HEK293T (cell line): ENCODE results near the gene TXNDC11.

ENCODE experiments used
- CTCF ChIA-PET: fragments of 350-600 bp; formaldehyde crosslinking; extraction: SDS; loops from one replicate; lab custom pipeline; 2021; ENCODE audit warnings: antibody characterized with exemption, inconsistent platforms; lab: Yijun Ruan, JAX
- POLR2A ChIA-PET: fragments of 350-600 bp; formaldehyde crosslinking; extraction: SDS; loops from one replicate; lab custom pipeline; 2020; ENCODE audit warnings: antibody characterized with exemption, inconsistent platforms; lab: Yijun Ruan, JAX
- DNase-seq: peaks from one replicate; pipeline ENCODE4 v3.0.0; 2012; ENCODE audit warnings: mixed read lengths; ENCODE audit errors: extremely low spot score
- ARNT ChIP-seq: fragments of 450-650 bp; IDR thresholded peaks from 2 replicates; pipeline ENCODE4 v1.6.1; 2017; ENCODE audit warnings: mild to moderate bottlenecking
- BHLHE40 ChIP-seq: fragments of 450-650 bp; IDR thresholded peaks from 2 replicates; pipeline ENCODE4 v1.6.1; 2016; ENCODE audit warnings: mild to moderate bottlenecking, moderate library complexity, borderline replicate concordance
- CTBP1 ChIP-seq: fragments of 450-650 bp; IDR thresholded peaks from 2 replicates; pipeline ENCODE4 v1.6.1; 2016; ENCODE audit warnings: borderline replicate concordance
- ELF4 ChIP-seq: fragments of 450-650 bp; IDR thresholded peaks from 2 replicates; pipeline ENCODE4 v1.6.1; 2017; ENCODE audit warnings: antibody characterized with exemption
- FOXA1 ChIP-seq: fragments of 450-650 bp; IDR thresholded peaks from 2 replicates; pipeline ENCODE4 v1.6.1; 2016; ENCODE audit warnings: mild to moderate bottlenecking
- FOXK2 ChIP-seq: fragments of 450-650 bp; IDR thresholded peaks from 2 replicates; pipeline ENCODE4 v1.6.1; 2016; ENCODE audit warnings: mild to moderate bottlenecking
- FOXM1 ChIP-seq: fragments of 450-650 bp; IDR thresholded peaks from 2 replicates; pipeline ENCODE4 v1.6.1; 2017; ENCODE audit warnings: mild to moderate bottlenecking, borderline replicate concordance
- HDGF ChIP-seq: fragments of 450-650 bp; IDR thresholded peaks from 2 replicates; pipeline ENCODE4 v1.6.1; 2017; ENCODE audit warnings: antibody characterized with exemption, borderline replicate concordance
- L3MBTL2 ChIP-seq: fragments of 450-650 bp; conservative IDR thresholded peaks from 2 replicates; pipeline ENCODE4 v1.6.1; 2016; ENCODE audit warnings: mild to moderate bottlenecking
- LEF1 ChIP-seq: fragments of 450-650 bp; IDR thresholded peaks from 2 replicates; pipeline ENCODE4 v1.6.1; 2017; ENCODE audit warnings: mild to moderate bottlenecking, borderline replicate concordance
- NFRKB ChIP-seq: fragments of 450-650 bp; IDR thresholded peaks from 2 replicates; pipeline ENCODE4 v1.6.1; 2016; ENCODE audit warnings: mild to moderate bottlenecking, moderate library complexity
- PKNOX1 ChIP-seq: fragments of 450-650 bp; IDR thresholded peaks from 2 replicates; pipeline ENCODE4 v1.6.1; 2016
- SP1 ChIP-seq: fragments of 450-650 bp; IDR thresholded peaks from 2 replicates; pipeline ENCODE4 v1.6.1; 2017
- SUZ12 ChIP-seq: fragments of 450-650 bp; IDR thresholded peaks from 2 replicates; pipeline ENCODE4 v1.6.1; 2016; ENCODE audit warnings: mild to moderate bottlenecking
- TARDBP ChIP-seq: fragments of 450-650 bp; IDR thresholded peaks from 2 replicates; pipeline ENCODE4 v1.6.1; 2016
- ZNF384 ChIP-seq: fragments of 450-650 bp; IDR thresholded peaks from 2 replicates; pipeline ENCODE4 v1.6.1; 2016

The TXNDC11 gene

GRCh38 chr16:11640987-11641817 lies 101.5 kb downstream of the TXNDC11 start:
- POLR2A ChIA-PET = interaction anchor here (2.4 kb wide), 1 partner anchor 54 kb away, joined by 6 read pairs; the partner anchor contains the start of gene LITAF
- peak; percentile 63 for DNase-seq

DNA sequence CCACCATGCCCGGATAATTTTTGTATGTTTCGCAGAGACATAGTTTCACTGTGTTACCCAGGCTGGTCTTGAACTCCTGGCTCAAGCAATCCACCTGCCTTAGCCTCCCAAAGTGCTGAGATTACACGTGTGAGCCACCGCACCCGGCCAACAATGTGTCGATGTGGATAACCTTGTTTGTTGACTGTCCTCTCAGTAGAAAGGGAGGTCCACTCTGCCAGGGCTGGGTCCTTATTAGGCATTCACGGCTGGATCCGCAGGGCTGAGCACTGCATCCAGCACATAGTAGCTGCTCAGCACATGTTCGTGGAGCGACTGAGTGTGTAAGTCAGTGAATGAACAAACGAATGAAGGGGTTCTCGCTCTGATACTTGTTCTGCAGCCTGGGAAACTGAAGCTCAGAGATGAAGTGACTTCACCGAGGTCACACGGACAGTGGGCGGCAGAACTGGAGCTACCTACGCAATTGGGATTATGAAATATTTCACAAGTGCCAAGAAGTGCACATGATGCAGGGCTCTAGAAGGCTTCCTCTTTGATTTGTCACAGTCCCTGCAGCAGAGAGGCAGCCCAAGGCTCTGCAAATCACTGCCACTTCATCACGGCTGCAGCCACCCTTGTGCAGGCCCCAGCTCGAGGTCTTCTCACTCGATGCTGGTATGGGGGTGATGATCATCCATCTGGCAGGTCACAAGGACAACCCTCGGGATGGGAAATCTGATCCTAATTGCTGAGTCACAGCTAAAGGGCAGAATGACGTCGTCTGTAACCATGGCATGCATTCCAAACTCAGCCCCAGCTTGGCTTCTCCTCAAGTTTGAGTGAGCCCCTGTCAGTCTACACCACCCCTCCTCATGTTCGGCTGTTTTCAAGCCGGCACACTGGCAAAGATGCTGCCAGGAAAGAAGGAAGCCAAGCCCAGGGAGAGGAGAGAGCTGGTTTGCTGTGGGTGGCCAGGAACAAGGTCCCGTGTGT lies 102.4 kb downstream of the TXNDC11 start:
- peak; percentile 31 for DNase-seq
- POLR2A ChIA-PET = interaction anchor here (2.4 kb wide), 1 partner anchor 53 kb away, joined by 6 read pairs; the partner anchor contains the start of gene LITAF
- TF ChIP-seq FOXK2 (no peak), PKNOX1 (no peak), SUZ12 (no peak), BHLHE40 (no peak), NFRKB (no peak), ARNT (no peak), FOXA1 (no peak), CTBP1 (no peak), HDGF (no peak), L3MBTL2 (no peak), LEF1 (no peak), SP1 (no peak), TARDBP (no peak), ELF4 (no peak), ZNF384 (no peak)
- CTCF ChIA-PET = interaction anchor here (0.5 to 2.3 kb wide), 7 partner anchors 12 to 233 kb away, joined by 3 to 14 read pairs (median 3); no protein-coding TSS in a partner anchor

More at GRCh38 chr16:11640987-11641817, 101.5 kb downstream of the TXNDC11 start:
- TF ChIP-seq FOXA1 (no peak), ARNT (no peak), FOXM1 (no peak), ZNF384 (no peak), HDGF (no peak), SUZ12 (no peak), BHLHE40 (no peak), CTBP1 (no peak), PKNOX1 (no peak), FOXK2 (no peak), TARDBP (no peak), SP1 (no peak), NFRKB (no peak), LEF1 (no peak), ELF4 (no peak), L3MBTL2 (no peak)
- CTCF ChIA-PET = interaction anchor here (0.6 to 2.3 kb wide), 6 partner anchors 8 to 628 kb away, joined by 3 to 14 read pairs (median 4); no protein-coding TSS in a partner anchor

DNA sequence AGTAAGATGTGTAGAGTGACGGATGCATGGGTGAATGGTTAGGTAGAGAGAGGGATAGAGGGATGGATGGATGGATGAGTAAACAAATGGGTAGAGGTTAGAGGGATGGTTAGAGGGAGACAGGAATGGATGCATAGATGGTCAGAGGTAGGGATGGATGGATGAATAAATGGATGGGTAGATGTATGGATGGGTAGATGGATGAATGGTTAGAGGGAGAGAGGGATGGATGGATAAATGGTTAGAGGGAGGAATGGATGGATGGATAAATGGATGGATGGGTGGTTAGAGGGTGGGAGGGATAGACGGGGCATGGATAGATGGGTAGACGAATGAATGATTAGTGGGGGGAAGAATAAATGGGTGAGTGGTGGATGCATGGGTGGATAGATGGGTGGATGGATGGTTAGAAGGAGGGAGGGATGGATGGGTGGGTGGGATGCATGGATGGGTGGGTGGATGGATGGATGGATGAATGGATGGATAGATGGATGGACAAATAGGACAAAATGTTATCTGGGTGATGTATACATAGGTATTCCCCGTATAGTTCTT lies 103.6 kb downstream of the TXNDC11 start:
- POLR2A ChIA-PET = interaction anchor here (2.4 kb wide), 1 partner anchor 52 kb away, joined by 6 read pairs; the partner anchor contains the start of gene LITAF

DNA sequence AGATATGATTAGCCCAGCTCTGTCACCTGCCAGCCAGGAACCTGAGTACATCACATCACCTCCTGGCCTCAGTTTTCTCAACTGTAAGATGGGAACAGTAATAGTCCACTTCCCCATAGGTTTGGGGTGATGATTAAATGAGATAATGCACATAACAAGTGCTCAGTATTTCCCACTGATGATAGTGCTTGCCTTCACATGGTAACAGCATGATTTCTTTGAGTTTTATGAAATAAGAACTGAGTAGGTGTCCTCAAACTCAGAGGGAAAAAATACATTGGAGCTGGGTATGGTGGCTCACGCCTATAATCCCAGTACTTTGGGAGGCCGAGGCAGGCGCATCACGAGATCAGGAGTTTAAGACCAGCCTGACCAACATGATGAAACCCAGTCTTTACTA lies 104.5 kb downstream of the TXNDC11 start:
- TF ChIP-seq LEF1 (no peak), FOXK2 (no peak), PKNOX1 (no peak), FOXA1 (no peak), L3MBTL2 (no peak), ARNT (no peak), FOXM1 (no peak), SUZ12 (no peak), SP1 (no peak), BHLHE40 (no peak), ZNF384 (no peak), ELF4 (no peak)
- POLR2A ChIA-PET = no interaction called here
- DNase-seq = no peak
- CTCF ChIA-PET = no interaction called here

More for the DNA sequence above, 103.6 kb downstream of the TXNDC11 start:
- CTCF ChIA-PET = no interaction called here
- DNase-seq = no peak
- TF ChIP-seq CTBP1 (no peak), ELF4 (no peak), ZNF384 (no peak), HDGF (no peak), SUZ12 (no peak), ARNT (no peak), PKNOX1 (no peak), L3MBTL2 (no peak), NFRKB (no peak), TARDBP (no peak), FOXM1 (no peak), BHLHE40 (no peak), SP1 (no peak), FOXK2 (no peak)
